ENCODE data around the gene SLC8A1. TPM values are rescaled to one million over a fixed set of nuclear protein-coding genes. Genes with fewer than 3 reads are reported as not detected.
A peak's percentile ranks its signal among the peaks of the same experiment; 100 is the strongest.

SLC8A1 gene
- total RNA-seq, 1 experiment from 2014 or later, result 1.7 TPM

DNA sequence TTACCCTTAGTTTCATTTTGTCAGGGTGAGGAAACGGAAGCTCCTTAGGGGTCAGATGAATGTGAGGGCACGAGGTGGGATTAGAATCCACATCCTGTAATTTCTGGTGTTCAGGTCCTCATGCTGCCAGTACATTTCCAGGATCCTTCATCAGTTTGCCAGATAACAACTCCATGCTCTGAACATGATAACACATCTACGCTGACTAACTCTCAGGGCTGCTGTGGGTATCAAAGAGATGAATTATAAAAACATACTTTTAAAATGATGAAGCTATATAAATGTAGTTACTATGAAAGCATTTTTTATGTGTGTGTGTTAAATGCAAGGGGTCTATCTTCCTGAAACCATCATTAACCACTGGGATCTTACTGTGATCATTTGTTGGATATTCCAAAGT lies 325.9 kb downstream of the SLC8A1 start:
- Histone ChIP-seq H3K79me1 (ENCODE audit: insufficient read depth, low read depth, low read length, poor library complexity, severe bottlenecking) (no peaks in the 10 kb centered on the region), H3K23ac (ENCODE audit: insufficient read length, low read depth, low read length) (no peak overlapping the region), H2BK5ac (ENCODE audit: insufficient read length, low read length) (no peak overlapping the region), H3K4me1 (ENCODE audit: insufficient read depth, low read length) (no peaks in the 10 kb centered on the region), H2BK15ac (ENCODE audit: low read depth, low read length) (no peak overlapping the region), H3K4ac (ENCODE audit: low read depth, low read length) (no peak overlapping the region), H3K14ac (ENCODE audit: insufficient read depth, low read length) (no peak overlapping the region), H3T11ph (ENCODE audit: low read length) (no peak overlapping the region), H3K79me2 (ENCODE audit: insufficient read depth, low read length) (no peaks in the 10 kb centered on the region), H2AK5ac (ENCODE audit: insufficient read length, low read length) (no peak overlapping the region), H4K8ac (replicated peaks; ENCODE audit: insufficient read length, low read depth, low read length) (no peak overlapping the region), H3K27ac (ENCODE audit: insufficient read length, low read depth, low read length) (no peak overlapping the region), H4K5ac (ENCODE audit: insufficient read length, low read depth, low read length) (no peak overlapping the region), H3K18ac (ENCODE audit: insufficient read length, low read depth, low read length) (no peak overlapping the region), H2BK120ac (ENCODE audit: low read depth, low read length, poor library complexity, severe bottlenecking) (no peak overlapping the region), H3K56ac (ENCODE audit: insufficient read length, low read depth, low read length) (no peak overlapping the region), H3K23me2 (ENCODE audit: insufficient read length, low read depth, low read length, poor library complexity, severe bottlenecking) (no peaks in the 10 kb centered on the region), H4K20me1 (ENCODE audit: control insufficient read depth, insufficient read depth, insufficient read length) (no peaks in the 10 kb centered on the region), H3K9me3 (ENCODE audit: control insufficient read depth, low read depth, low read length) (no peaks in the 10 kb centered on the region), H2BK12ac (ENCODE audit: insufficient read length, low read depth, low read length) (no peak overlapping the region), H3K27me3 (ENCODE audit: insufficient read depth, low read length) (no peaks in the 10 kb centered on the region), H3K4me2 (ENCODE audit: insufficient read depth, insufficient read length, low read length) (no peak overlapping the region), H3K9ac (ENCODE audit: extremely low read depth, insufficient read length, low read length) (no peak overlapping the region), H2BK20ac (ENCODE audit: low read depth, low read length, poor library complexity, severe bottlenecking) (no peak overlapping the region), H4K91ac (ENCODE audit: insufficient read length, low read depth, low read length) (no peak overlapping the region), H2AFZ (ENCODE audit: low read length) (no peak overlapping the region)
- WGBS (ENCODE audit: extremely low coverage, insufficient read length, low lambda C conversion rate), result no CpG with 5 or more reads among the region's 3 CpGs
- no peaks in the 10 kb centered on the region for H3K9me3 Mint-ChIP-seq
- no peak overlapping the region for H3K4me3 Mint-ChIP-seq
- no peak for DNase-seq
- no peaks in the 10 kb centered on the region for H3K27me3 Mint-ChIP-seq (ENCODE audit: low read depth)
- no peaks in the 10 kb centered on the region for H3K36me3 Mint-ChIP-seq (ENCODE audit: insufficient read depth in 1 of 3, low read depth in 3 of 3)
- TF ChIP-seq, protein P1, sequence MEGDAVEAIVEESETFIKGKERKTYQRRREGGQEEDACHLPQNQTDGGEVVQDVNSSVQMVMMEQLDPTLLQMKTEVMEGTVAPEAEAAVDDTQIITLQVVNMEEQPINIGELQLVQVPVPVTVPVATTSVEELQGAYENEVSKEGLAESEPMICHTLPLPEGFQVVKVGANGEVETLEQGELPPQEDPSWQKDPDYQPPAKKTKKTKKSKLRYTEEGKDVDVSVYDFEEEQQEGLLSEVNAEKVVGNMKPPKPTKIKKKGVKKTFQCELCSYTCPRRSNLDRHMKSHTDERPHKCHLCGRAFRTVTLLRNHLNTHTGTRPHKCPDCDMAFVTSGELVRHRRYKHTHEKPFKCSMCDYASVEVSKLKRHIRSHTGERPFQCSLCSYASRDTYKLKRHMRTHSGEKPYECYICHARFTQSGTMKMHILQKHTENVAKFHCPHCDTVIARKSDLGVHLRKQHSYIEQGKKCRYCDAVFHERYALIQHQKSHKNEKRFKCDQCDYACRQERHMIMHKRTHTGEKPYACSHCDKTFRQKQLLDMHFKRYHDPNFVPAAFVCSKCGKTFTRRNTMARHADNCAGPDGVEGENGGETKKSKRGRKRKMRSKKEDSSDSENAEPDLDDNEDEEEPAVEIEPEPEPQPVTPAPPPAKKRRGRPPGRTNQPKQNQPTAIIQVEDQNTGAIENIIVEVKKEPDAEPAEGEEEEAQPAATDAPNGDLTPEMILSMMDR (conservative IDR thresholded peaks at IDR 0.05), result no peak
- H3K27ac Mint-ChIP-seq, result peak overlapping the region in 1 of 3 experiments; percentile 32; a peak in 2 of 7 replicates
- peaks cover 9 to 10% of the 10 kb centered on the region in 2 experiments for H3K4me1 Mint-ChIP-seq

Measured in H9 (cell line).